Neural progenitor cell (in vitro differentiated cells): ENCODE measurements around the gene OR10A4. TPM values are rescaled to one million over a fixed set of nuclear protein-coding genes. Genes with fewer than 3 reads are reported as not detected.

Experiments used
- DNase-seq: peaks from one replicate; pipeline ENCODE4 v3.0.0-alpha.2; 2016; ENCODE audit warnings: low spot score
- H2AFZ ChIP-seq: fragments of 200-600 bp; sonication (generic); replicated peaks from 2 replicates; pipeline ENCODE4 v1.6.1; 2016; ENCODE audit warnings: antibody characterized with exemption
- H3F3A ChIP-seq: fragments of 200-600 bp; sonication (generic); 2 replicates; pipeline ENCODE4 v1.6.1; 2016; ENCODE audit warnings: antibody characterized with exemption, low read depth
- H3K27ac ChIP-seq: fragments of 200-600 bp; sonication (generic); 2 replicates; pipeline ENCODE4 v1.5.1; 2016; ENCODE audit warnings: mild to moderate bottlenecking
- H3K27me3 ChIP-seq: fragments of 200-600 bp; sonication (generic); 2 replicates; pipeline ENCODE4 v1.6.1; 2016; ENCODE audit warnings: mild to moderate bottlenecking, moderate library complexity
- H3K36me3 ChIP-seq: fragments of 200-600 bp; sonication (generic); 2 replicates; pipeline ENCODE4 v1.5.1; 2016
- H3K4me1 ChIP-seq: fragments of 200-600 bp; sonication (generic); 2 replicates; pipeline ENCODE4 v1.6.1; 2016; ENCODE audit warnings: mixed run types
- H3K4me2 ChIP-seq: fragments of 200-600 bp; sonication (generic); 2 replicates; pipeline ENCODE4 v1.6.1; 2016
- H3K4me3 ChIP-seq: fragments of 200-600 bp; sonication (generic); 2 replicates; pipeline ENCODE4 v1.5.1; 2016
- H3K79me2 ChIP-seq: fragments of 200-600 bp; sonication (generic); 2 replicates; pipeline ENCODE4 v1.6.1; 2016; ENCODE audit warnings: low read depth
- H3K9ac ChIP-seq: fragments of 200-600 bp; sonication (generic); 2 replicates; pipeline ENCODE4 v1.6.1; 2016
- H3K9me3 ChIP-seq: fragments of 200-600 bp; sonication (generic); 2 replicates; pipeline ENCODE4 v1.5.1; 2016; ENCODE audit warnings: low read depth
- H4K20me1 ChIP-seq: fragments of 200-600 bp; sonication (generic); 2 replicates; pipeline ENCODE4 v1.6.1; 2016; ENCODE audit warnings: low read depth
- H3K27ac Mint-ChIP-seq: 3 replicates; pipeline ENCODE4 v1.8.0; 2021; ENCODE audit warnings: mixed read lengths
- H3K27me3 Mint-ChIP-seq: 2 replicates; pipeline ENCODE4 v1.8.0; 2022; ENCODE audit warnings: low read depth, mild to moderate bottlenecking, inconsistent platforms, moderate library complexity, mixed read lengths; ENCODE audit not compliant: insufficient read depth
- H3K36me3 Mint-ChIP-seq: 3 replicates; pipeline ENCODE4 v1.8.0; 2021; ENCODE audit warnings: mixed read lengths
- H3K4me1 Mint-ChIP-seq: 3 replicates; pipeline ENCODE4 v1.8.0; 2021; ENCODE audit warnings: mixed read lengths
- H3K4me3 Mint-ChIP-seq: 3 replicates; pipeline ENCODE4 v1.8.0; 2021; ENCODE audit warnings: mild to moderate bottlenecking, moderate library complexity, mixed read lengths
- H3K9me3 Mint-ChIP-seq: 3 replicates; pipeline ENCODE4 v1.8.0; 2020; ENCODE audit warnings: mixed read lengths
- EZH2 ChIP-seq: fragments of 200-600 bp; sonication (generic); IDR thresholded peaks from 2 replicates; pipeline ENCODE4 v1.6.1; 2017; ENCODE audit warnings: antibody characterized with exemption, mild to moderate bottlenecking, moderate library complexity
- EZH2phosphoT487 ChIP-seq: fragments of 200-600 bp; sonication (generic); IDR thresholded peaks from 2 replicates; pipeline ENCODE4 v1.6.1; 2017; ENCODE audit warnings: antibody characterized with exemption
- total RNA-seq: library from RNA; depleted of rRNA; stranded (reverse); fragments of >200 nt; gene quantifications from 2 replicates; pipeline ENCODE4 v1.2.3, GENCODE V29; 2015; ENCODE audit warnings: low replicate concordance
- TF ChIP-seq, protein P1 (sequence below): fragments of 200-600 bp; sonication (generic); IDR thresholded peaks from 2 replicates; pipeline ENCODE4 v1.5.1; 2017; ENCODE audit warnings: antibody characterized with exemption, mild to moderate bottlenecking

The OR10A4 gene
- total RNA-seq, 1 donor from 2014 or later, result not detected

- Histone ChIP-seq H3K36me3 (no peaks in the 10 kb centered on the region), H3K4me3 (peak overlapping the region; percentile 65), H3K9me3 (no peaks in the 10 kb centered on the region), H3K9ac (no peak overlapping the region), H3K27ac (no peak overlapping the region), H3K4me1 (peaks cover 15% of the 10 kb centered on the region), H4K20me1 (no peaks in the 10 kb centered on the region), H3K4me2 (peak overlapping the region; percentile 94), H3F3A (peaks cover 21% of the 10 kb centered on the region), H2AFZ (peak overlapping the region; percentile 95), H3K27me3 (no peaks in the 10 kb centered on the region), H3K79me2 (peaks cover 19% of the 10 kb centered on the region)
- Mint-ChIP-seq H3K27ac (no peak overlapping the region), H3K4me3 (peak overlapping the region; percentile 96), H3K27me3 (no peaks in the 10 kb centered on the region), H3K9me3 (no peaks in the 10 kb centered on the region), H3K4me1 (peaks cover 14% of the 10 kb centered on the region), H3K36me3 (peaks cover 2% of the 10 kb centered on the region)
- TF ChIP-seq EZH2phosphoT487 (no peak), EZH2 (no peak)
- TF ChIP-seq, protein P1, sequence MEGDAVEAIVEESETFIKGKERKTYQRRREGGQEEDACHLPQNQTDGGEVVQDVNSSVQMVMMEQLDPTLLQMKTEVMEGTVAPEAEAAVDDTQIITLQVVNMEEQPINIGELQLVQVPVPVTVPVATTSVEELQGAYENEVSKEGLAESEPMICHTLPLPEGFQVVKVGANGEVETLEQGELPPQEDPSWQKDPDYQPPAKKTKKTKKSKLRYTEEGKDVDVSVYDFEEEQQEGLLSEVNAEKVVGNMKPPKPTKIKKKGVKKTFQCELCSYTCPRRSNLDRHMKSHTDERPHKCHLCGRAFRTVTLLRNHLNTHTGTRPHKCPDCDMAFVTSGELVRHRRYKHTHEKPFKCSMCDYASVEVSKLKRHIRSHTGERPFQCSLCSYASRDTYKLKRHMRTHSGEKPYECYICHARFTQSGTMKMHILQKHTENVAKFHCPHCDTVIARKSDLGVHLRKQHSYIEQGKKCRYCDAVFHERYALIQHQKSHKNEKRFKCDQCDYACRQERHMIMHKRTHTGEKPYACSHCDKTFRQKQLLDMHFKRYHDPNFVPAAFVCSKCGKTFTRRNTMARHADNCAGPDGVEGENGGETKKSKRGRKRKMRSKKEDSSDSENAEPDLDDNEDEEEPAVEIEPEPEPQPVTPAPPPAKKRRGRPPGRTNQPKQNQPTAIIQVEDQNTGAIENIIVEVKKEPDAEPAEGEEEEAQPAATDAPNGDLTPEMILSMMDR, result no peak
- no peak for DNase-seq
Measured at GRCh38 chr11:6927030-6927617, 50.7 kb downstream of the OR10A4 start.

Other genes starting within 250 kb of the OR10A4 start
- 4.5 and 9.0 TPM in 2 replicates for gene DCHS1, start 220.8 kb upstream of the OR10A4 start, total RNA-seq
- gene MRPL17, start 193.3 kb upstream of the OR10A4 start, total RNA-seq, result 24.3 and 30.9 TPM in 2 replicates
- gene OR2AG2, start 104.6 kb upstream of the OR10A4 start, total RNA-seq, result 0.25 and 0.36 TPM in 2 replicates
- gene OR2AG1, start 93.6 kb upstream of the OR10A4 start, total RNA-seq, result not detected in 2 replicates
- gene OR6A2, start 76.9 kb upstream of the OR10A4 start, total RNA-seq, result 0.36 and 0.50 TPM in 2 replicates
- not detected in 2 replicates for gene OR10A5, start 30.9 kb upstream of the OR10A4 start, total RNA-seq
- not detected in 2 replicates for gene OR10A2, start 13.6 kb upstream of the OR10A4 start, total RNA-seq
- 0.56 TPM in 1 of 2 replicates, not detected in the other for gene OR2D2, start 15.9 kb downstream of the OR10A4 start, total RNA-seq
- not detected in 2 replicates for gene OR2D3, start 44.4 kb downstream of the OR10A4 start, total RNA-seq
- gene ZNF215, start 49.8 kb downstream of the OR10A4 start, total RNA-seq, result 14.8 and 20.1 TPM in 2 replicates
- gene ZNF214, start 143.7 kb downstream of the OR10A4 start, total RNA-seq, result 13.2 and 19.6 TPM in 2 replicates
- 1.3 and 1.8 TPM in 2 replicates for gene NLRP14, start 143.9 kb downstream of the OR10A4 start, total RNA-seq
- 0.19 TPM in 1 of 2 replicates, not detected in the other for gene RBMXL2, start 212.4 kb downstream of the OR10A4 start, total RNA-seq